ENCODE data around the gene PLXNB1. TPM values are rescaled to one million over a fixed set of nuclear protein-coding genes. Genes with fewer than 3 reads are reported as not detected.

PLXNB1 gene
- total RNA-seq, 2 donors from 2014 or later, result 69.4 to 73.0 TPM

DNA sequence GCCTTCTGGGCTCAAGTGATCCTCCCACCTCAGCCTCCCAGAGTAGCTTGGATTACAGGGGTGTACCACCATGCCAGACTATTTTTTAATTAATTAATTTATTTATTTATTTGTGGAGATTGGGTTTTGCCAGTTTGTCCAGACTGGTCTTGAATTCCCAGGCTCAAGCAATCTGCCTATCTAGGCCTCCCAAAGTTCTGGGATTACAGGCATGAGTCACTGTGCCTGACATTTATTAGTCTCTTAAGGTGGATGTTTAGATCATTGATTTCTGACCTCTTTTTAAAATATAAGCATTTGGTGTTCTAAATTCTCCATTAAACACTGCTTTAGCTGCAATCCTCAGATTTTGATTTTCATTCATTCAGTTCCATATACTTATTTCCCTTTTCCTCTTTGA, 42.3 kb downstream of the PLXNB1 start:
- no peak overlapping the region for H3K4me3 ChIP-seq
- TF ChIP-seq, protein P1, sequence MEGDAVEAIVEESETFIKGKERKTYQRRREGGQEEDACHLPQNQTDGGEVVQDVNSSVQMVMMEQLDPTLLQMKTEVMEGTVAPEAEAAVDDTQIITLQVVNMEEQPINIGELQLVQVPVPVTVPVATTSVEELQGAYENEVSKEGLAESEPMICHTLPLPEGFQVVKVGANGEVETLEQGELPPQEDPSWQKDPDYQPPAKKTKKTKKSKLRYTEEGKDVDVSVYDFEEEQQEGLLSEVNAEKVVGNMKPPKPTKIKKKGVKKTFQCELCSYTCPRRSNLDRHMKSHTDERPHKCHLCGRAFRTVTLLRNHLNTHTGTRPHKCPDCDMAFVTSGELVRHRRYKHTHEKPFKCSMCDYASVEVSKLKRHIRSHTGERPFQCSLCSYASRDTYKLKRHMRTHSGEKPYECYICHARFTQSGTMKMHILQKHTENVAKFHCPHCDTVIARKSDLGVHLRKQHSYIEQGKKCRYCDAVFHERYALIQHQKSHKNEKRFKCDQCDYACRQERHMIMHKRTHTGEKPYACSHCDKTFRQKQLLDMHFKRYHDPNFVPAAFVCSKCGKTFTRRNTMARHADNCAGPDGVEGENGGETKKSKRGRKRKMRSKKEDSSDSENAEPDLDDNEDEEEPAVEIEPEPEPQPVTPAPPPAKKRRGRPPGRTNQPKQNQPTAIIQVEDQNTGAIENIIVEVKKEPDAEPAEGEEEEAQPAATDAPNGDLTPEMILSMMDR (IDR thresholded peaks at IDR 0.05), result no peak
- H3K4me1 ChIP-seq, result no peaks in the 10 kb centered on the region
- H3K27me3 ChIP-seq, result no peaks in the 10 kb centered on the region
- DNase-seq (ENCODE audit: low spot score), result no peak
- no peaks in the 10 kb centered on the region for H3K9me3 ChIP-seq
- no peaks in the 10 kb centered on the region for H3K36me3 ChIP-seq
- no peak overlapping the region for H3K27ac ChIP-seq

DNA sequence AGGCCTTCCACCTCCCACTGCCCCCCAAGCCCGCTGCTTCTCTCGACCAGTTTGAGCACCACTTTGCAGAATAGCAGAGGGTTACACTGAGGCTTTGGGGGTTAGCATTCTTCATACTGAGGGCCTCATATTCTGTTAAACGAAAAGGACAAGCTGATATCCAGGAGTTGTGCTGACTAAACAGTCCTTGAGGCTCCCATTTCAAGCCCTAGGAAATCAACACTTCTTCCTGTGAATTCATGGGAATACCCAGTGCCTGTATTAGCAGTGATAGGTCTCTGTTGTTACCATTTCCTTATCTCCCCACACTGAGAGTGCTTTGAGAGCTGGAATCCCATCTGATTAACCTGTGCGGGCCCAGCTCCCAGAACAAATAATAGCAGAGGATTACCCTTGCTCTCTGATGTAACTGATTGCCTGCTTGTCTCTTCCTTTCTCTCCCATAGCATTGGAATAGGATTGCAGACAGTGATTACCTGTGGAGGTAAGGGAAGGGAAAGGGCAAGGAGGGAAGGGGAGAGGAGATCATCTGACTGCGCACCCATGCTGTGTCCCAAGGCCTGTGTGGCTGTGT, 56.9 kb downstream of the PLXNB1 start:
- no peak for DNase-seq (ENCODE audit: low spot score)
- H3K4me3 ChIP-seq, result no peak overlapping the region
- H3K36me3 ChIP-seq, result no peaks in the 10 kb centered on the region
- H3K4me1 ChIP-seq, result peaks cover 0 to 6% of the 10 kb centered on the region in 2 donors
- no peaks in the 10 kb centered on the region for H3K27me3 ChIP-seq
- H3K9me3 ChIP-seq, result no peaks in the 10 kb centered on the region
- TF ChIP-seq, protein P1 (IDR thresholded peaks at IDR 0.05), result no peak
- H3K27ac ChIP-seq, result no peak overlapping the region

DNA sequence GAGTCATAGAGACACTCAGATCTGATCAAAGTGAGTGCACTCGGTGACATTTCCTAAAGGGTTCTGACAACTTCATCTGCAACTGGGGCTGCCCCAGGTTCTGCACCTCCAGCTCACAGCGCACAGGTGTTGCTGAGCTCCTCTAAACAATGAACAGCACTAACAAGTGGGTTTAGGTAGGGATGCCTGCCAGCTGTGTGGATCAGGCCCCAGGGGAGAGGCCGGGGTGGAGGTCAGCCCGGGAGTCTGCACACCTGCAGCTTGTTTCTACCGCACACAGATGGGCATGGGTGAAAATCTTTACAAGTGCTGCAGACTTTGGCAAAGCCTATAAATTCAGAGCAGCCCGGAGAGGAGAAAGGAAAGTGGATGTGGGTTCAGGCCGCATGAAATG, 57.5 kb downstream of the PLXNB1 start:
- no peak overlapping the region for H3K27ac ChIP-seq
- H3K36me3 ChIP-seq, result no peaks in the 10 kb centered on the region
- H3K9me3 ChIP-seq, result no peaks in the 10 kb centered on the region
- H3K4me1 ChIP-seq, result peaks cover 0 to 6% of the 10 kb centered on the region in 2 donors
- TF ChIP-seq, protein P1 (IDR thresholded peaks at IDR 0.05), result no peak
- no peak overlapping the region for H3K4me3 ChIP-seq
- DNase-seq (ENCODE audit: low spot score), result no peak
- H3K27me3 ChIP-seq, result no peaks in the 10 kb centered on the region

DNA sequence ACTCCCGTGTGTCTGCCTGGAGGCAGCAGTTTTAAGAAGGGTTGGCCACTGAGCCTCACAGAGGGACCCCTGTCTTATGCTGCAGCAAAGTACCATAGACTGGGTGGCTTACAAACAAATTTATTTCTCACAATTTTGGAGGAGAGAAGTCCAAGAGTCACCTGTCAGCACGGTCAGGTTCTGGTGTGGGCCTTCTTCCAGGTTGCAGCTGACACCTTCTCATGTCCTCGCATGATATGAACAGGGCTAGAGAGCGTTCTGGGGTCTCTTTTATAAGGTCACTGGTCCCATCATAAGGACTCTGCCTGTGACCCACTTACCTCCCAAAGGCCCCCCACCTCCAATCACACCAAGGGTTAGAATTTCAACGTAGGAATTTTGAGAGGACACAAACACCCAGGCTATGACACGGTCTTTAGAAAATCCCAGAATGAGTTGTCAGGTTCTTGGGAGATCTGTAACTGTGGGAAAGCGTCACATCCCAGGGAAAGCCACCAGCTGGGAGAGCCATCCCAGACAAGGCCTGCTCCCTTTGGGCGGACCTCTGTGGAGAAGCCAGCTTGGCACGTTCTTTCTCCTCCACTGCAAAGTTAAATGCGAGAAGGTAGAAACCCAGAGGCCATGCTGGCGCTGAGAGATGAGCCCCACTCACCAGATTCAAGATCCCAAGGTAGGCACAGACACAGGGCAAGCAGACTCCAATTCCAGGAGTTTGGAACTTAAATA, 58.1 kb downstream of the PLXNB1 start, which contains the start of gene FBXW12:
Gene FBXW12, plus strand, starts transcription at position 569 of the 726 bp plus-strand sequence. CDS start 549 bp downstream, outside the sequence.
- no peaks in the 10 kb centered on the region for H3K36me3 ChIP-seq
- H3K4me1 ChIP-seq, result peaks cover 0 to 6% of the 10 kb centered on the region in 2 donors
- no peak within 1 kb of the TSS for H3K4me3 ChIP-seq
- no peak within 1 kb of the TSS for H3K27ac ChIP-seq
- DNase-seq (ENCODE audit: low spot score), result no peak
- H3K9me3 ChIP-seq, result no peaks in the 10 kb centered on the region
- TF ChIP-seq, protein P1 (IDR thresholded peaks at IDR 0.05), result no peak
- no peaks in the 10 kb centered on the region for H3K27me3 ChIP-seq

DNA sequence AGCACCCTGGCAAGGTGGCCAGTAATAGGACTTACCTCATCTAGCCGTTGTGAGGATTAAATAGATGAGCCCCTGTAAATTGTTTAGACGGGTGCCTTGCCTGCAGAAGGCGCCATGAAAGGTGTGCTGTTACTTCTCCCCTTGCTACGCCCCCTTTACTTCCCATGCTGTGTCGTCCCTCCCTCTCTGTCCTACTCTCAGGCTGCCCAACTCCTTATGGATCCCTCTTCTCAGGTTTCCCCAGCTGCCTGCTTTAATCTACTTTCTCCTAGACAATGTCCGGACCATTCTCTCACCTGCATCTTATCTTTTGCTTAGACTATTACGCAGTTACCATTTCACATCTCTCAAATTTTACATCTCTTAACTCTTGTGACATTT, 59.6 kb downstream of the PLXNB1 start:
- no peaks in the 10 kb centered on the region for H3K27me3 ChIP-seq

More for the DNA sequence above, 59.6 kb downstream of the PLXNB1 start:
- TF ChIP-seq, protein P1 (IDR thresholded peaks at IDR 0.05), result no peak
- no peak overlapping the region for H3K4me3 ChIP-seq
- no peaks in the 10 kb centered on the region for H3K9me3 ChIP-seq
- H3K4me1 ChIP-seq, result peaks cover 0 to 6% of the 10 kb centered on the region in 2 donors
- no peak overlapping the region for H3K27ac ChIP-seq
- no peaks in the 10 kb centered on the region for H3K36me3 ChIP-seq
- DNase-seq (ENCODE audit: low spot score), result no peak

Measured in right atrium auricular region (tissue), 2 donors.